Measurements from ENCODE around the gene ABHD17A.

- TF ChIP-seq STAT5B (CRISPR knock-in tag; IDR thresholded peaks at IDR 0.05) (no peak), POLR2AphosphoS5 (IDR thresholded peaks at IDR 0.05; ENCODE audit: control insufficient read depth, insufficient read depth, low read depth, low read length) (no peak), FOXK1 (CRISPR knock-in tag; IDR thresholded peaks at IDR 0.05; ENCODE audit: borderline replicate concordance) (no peak), BACH1 (tag; IDR thresholded peaks at IDR 0.05) (no peak), KAT7 (CRISPR knock-in tag; IDR thresholded peaks at IDR 0.05; ENCODE audit: borderline replicate concordance) (no peak), REST (IDR thresholded peaks at IDR 0.05; ENCODE audit: borderline replicate concordance) (no peak), REST (CRISPR knock-in tag; IDR thresholded peaks at IDR 0.05; ENCODE audit: low read depth) (no peak), SOX6 (IDR thresholded peaks at IDR 0.05) (no peak)
Observed at GRCh38 chr19:1861599-1862031, 23.7 kb downstream of the ABHD17A start.

All from K562 (cell line).